SK-N-SH treated with all-trans-retinoic acid at 6 μM for 48 hours (cell line): ENCODE results near the gene BIRC7.

Experiments used
- ATAC-seq: fragments of 200-7000 bp; cut with Tn5 transposase; 3 replicates; pipeline ENCODE4 v1.9.1; 2020; ENCODE audit warnings: mild to moderate bottlenecking, moderate library complexity
- ARNTL ChIP-seq: fragments of 450-650 bp; formaldehyde crosslinking; IDR thresholded peaks from 2 replicates; pipeline ENCODE4 v1.5.0; 2020; ENCODE audit warnings: low read depth, mild to moderate bottlenecking, moderate library complexity, borderline replicate concordance
- BACH2 ChIP-seq: fragments of 250-450 bp; sonication (Bioruptor Pico); IDR thresholded peaks from 2 replicates; pipeline ENCODE4 v1.9.0; 2021; ENCODE audit warnings: mild to moderate bottlenecking, borderline replicate concordance
- CSDC2 ChIP-seq: fragments of 250-450 bp; sonication (Bioruptor Pico); IDR thresholded peaks from 2 replicates; pipeline ENCODE4 v1.5.0; 2020; ENCODE audit warnings: mild to moderate bottlenecking, moderate library complexity
- CSRNP3 ChIP-seq: fragments of 250-450 bp; sonication (Bioruptor Pico); IDR thresholded peaks from 2 replicates; pipeline ENCODE4 v1.5.1; 2021; ENCODE audit warnings: mild to moderate bottlenecking, moderate library complexity
- GLIS3 ChIP-seq: fragments of 250-450 bp; sonication (Bioruptor Pico); IDR thresholded peaks from 2 replicates; pipeline ENCODE4 v1.5.0; 2020; ENCODE audit warnings: mild to moderate bottlenecking, moderate library complexity
- ISL1 ChIP-seq: fragments of 250-450 bp; sonication (Bioruptor Pico); IDR thresholded peaks from 2 replicates; pipeline ENCODE4 v2.1.2; 2022; ENCODE audit warnings: mild to moderate bottlenecking, moderate library complexity
- OSR1 ChIP-seq: fragments of 250-450 bp; sonication (Bioruptor Pico); IDR thresholded peaks from 2 replicates; pipeline ENCODE4 v1.8.0; 2022; ENCODE audit warnings: moderate library complexity, mild to moderate bottlenecking, inconsistent platforms
- PPARA ChIP-seq: fragments of 250-450 bp; sonication (Bioruptor Pico); IDR thresholded peaks from 2 replicates; pipeline ENCODE4 v1.5.0; 2020; ENCODE audit warnings: mild to moderate bottlenecking, borderline replicate concordance
- RARB ChIP-seq: fragments of 250-450 bp; sonication (Bioruptor Pico); IDR thresholded peaks from 2 replicates; pipeline ENCODE4 v1.8.0; 2021; ENCODE audit warnings: mild to moderate bottlenecking, moderate library complexity
- SNAI2 ChIP-seq: fragments of 250-450 bp; sonication (Bioruptor Pico); IDR thresholded peaks from 2 replicates; pipeline ENCODE4 v1.5.0; 2020; ENCODE audit warnings: mild to moderate bottlenecking, moderate library complexity
- TCF4 ChIP-seq: fragments of 250-450 bp; sonication (Bioruptor Pico); IDR thresholded peaks from 2 replicates; pipeline ENCODE4 v1.8.0; 2021; ENCODE audit warnings: mild to moderate bottlenecking, moderate library complexity, borderline replicate concordance
- TOX ChIP-seq: fragments of 250-450 bp; sonication (Bioruptor Pico); IDR thresholded peaks from 2 replicates; pipeline ENCODE4 v1.8.0; 2021; ENCODE audit warnings: mild to moderate bottlenecking, moderate library complexity, borderline replicate concordance
- ZC3H10 ChIP-seq: fragments of 250-450 bp; sonication (Bioruptor Pico); IDR thresholded peaks from 2 replicates; pipeline ENCODE4 v1.5.1; 2021; ENCODE audit warnings: mild to moderate bottlenecking, moderate library complexity
- ZFP3 ChIP-seq: fragments of 250-450 bp; sonication (Bioruptor Pico); IDR thresholded peaks from 2 replicates; pipeline ENCODE4 v1.5.0; 2020; ENCODE audit warnings: mild to moderate bottlenecking, moderate library complexity
- ZNF565 ChIP-seq: fragments of 450-650 bp; formaldehyde crosslinking; conservative IDR thresholded peaks from 2 replicates; pipeline ENCODE4 v1.5.0; 2020; ENCODE audit warnings: low read depth, mild to moderate bottlenecking, moderate library complexity
- ZNF70 ChIP-seq: fragments of 450-650 bp; formaldehyde crosslinking; IDR thresholded peaks from 2 replicates; pipeline ENCODE4 v1.5.0; 2020; ENCODE audit warnings: mild to moderate bottlenecking, moderate library complexity
- ZNF8 ChIP-seq: fragments of 450-650 bp; formaldehyde crosslinking; IDR thresholded peaks from 2 replicates; pipeline ENCODE4 v1.5.0; 2020; ENCODE audit warnings: mild to moderate bottlenecking, moderate library complexity
- TF ChIP-seq, protein P1 (sequence below): fragments of 250-450 bp; sonication (Bioruptor Pico); IDR thresholded peaks from 2 replicates; pipeline ENCODE4 v1.5.0; 2020; ENCODE audit warnings: mild to moderate bottlenecking, moderate library complexity
- TF ChIP-seq, protein P2 (sequence below): fragments of 250-450 bp; sonication (Bioruptor Pico); IDR thresholded peaks from 2 replicates; pipeline ENCODE4 v1.8.0; 2020; ENCODE audit warnings: mild to moderate bottlenecking, moderate library complexity, borderline replicate concordance
- TF ChIP-seq, protein P3 (sequence below): fragments of 250-450 bp; sonication (Bioruptor Pico); IDR thresholded peaks from 2 replicates; pipeline ENCODE4 v1.8.0; 2021; ENCODE audit warnings: low read depth, mild to moderate bottlenecking, moderate library complexity, borderline replicate concordance
- TF ChIP-seq, protein P4 (sequence below): fragments of 250-450 bp; sonication (Bioruptor Pico); IDR thresholded peaks from 2 replicates; pipeline ENCODE4 v1.5.1; 2020; ENCODE audit warnings: low read depth, mild to moderate bottlenecking, moderate library complexity

Gene BIRC7

GRCh38 chr20:63277466-63278272, 42.0 kb downstream of the BIRC7 start:
- ATAC-seq, result no peak
- TF ChIP-seq ZFP3 (no peak), ZNF70 (CRISPR knock-in tag) (no peak), SNAI2 (CRISPR knock-in tag) (no peak)
- TF ChIP-seq, all 23 proteins: peak for 0

- TF ChIP-seq, protein P1, sequence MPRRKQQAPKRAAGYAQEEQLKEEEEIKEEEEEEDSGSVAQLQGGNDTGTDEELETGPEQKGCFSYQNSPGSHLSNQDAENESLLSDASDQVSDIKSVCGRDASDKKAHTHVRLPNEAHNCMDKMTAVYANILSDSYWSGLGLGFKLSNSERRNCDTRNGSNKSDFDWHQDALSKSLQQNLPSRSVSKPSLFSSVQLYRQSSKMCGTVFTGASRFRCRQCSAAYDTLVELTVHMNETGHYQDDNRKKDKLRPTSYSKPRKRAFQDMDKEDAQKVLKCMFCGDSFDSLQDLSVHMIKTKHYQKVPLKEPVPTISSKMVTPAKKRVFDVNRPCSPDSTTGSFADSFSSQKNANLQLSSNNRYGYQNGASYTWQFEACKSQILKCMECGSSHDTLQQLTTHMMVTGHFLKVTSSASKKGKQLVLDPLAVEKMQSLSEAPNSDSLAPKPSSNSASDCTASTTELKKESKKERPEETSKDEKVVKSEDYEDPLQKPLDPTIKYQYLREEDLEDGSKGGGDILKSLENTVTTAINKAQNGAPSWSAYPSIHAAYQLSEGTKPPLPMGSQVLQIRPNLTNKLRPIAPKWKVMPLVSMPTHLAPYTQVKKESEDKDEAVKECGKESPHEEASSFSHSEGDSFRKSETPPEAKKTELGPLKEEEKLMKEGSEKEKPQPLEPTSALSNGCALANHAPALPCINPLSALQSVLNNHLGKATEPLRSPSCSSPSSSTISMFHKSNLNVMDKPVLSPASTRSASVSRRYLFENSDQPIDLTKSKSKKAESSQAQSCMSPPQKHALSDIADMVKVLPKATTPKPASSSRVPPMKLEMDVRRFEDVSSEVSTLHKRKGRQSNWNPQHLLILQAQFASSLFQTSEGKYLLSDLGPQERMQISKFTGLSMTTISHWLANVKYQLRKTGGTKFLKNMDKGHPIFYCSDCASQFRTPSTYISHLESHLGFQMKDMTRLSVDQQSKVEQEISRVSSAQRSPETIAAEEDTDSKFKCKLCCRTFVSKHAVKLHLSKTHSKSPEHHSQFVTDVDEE (CRISPR knock-in tag), result no peak
- TF ChIP-seq CSRNP3 (CRISPR knock-in tag), result no peak
- no peak for TF ChIP-seq OSR1 (CRISPR knock-in tag)
- no peak for TF ChIP-seq TOX (CRISPR knock-in tag)
- no peak for TF ChIP-seq ZNF565
- no peak for TF ChIP-seq CSDC2 (CRISPR knock-in tag)
- TF ChIP-seq ARNTL (CRISPR knock-in tag), result no peak
- no peak for TF ChIP-seq ZNF70 (CRISPR knock-in tag)
- TF ChIP-seq RARB (CRISPR knock-in tag), result no peak
- no peak for TF ChIP-seq SNAI2 (CRISPR knock-in tag)
- TF ChIP-seq, protein P2, sequence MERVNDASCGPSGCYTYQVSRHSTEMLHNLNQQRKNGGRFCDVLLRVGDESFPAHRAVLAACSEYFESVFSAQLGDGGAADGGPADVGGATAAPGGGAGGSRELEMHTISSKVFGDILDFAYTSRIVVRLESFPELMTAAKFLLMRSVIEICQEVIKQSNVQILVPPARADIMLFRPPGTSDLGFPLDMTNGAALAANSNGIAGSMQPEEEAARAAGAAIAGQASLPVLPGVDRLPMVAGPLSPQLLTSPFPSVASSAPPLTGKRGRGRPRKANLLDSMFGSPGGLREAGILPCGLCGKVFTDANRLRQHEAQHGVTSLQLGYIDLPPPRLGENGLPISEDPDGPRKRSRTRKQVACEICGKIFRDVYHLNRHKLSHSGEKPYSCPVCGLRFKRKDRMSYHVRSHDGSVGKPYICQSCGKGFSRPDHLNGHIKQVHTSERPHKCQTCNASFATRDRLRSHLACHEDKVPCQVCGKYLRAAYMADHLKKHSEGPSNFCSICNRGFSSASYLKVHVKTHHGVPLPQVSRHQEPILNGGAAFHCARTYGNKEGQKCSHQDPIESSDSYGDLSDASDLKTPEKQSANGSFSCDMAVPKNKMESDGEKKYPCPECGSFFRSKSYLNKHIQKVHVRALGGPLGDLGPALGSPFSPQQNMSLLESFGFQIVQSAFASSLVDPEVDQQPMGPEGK (CRISPR knock-in tag), result no peak
- no peak for TF ChIP-seq ISL1
Measured at GRCh38 chr20:63278661-63279060, 43.0 kb downstream of the BIRC7 start.

DNA sequence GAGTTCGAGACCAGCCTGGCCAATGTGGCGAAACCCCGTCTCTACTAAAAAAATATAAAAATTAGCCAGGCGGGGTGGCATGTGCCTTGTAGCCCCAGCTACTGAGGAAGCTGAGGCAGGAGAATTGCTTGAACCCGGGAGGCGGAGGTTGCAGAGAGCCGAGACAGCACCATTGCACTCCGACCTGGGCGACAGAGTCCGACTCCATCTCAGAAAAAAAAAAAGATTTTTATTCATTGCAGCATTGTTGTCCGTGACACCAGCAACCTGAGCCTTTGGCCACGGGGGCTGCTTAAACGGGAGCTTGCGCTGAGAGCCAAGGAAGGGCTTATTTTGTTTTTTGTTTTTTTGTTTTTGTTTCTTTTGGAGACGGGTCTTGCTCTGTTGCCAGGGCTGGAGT, 44.2 kb downstream of the BIRC7 start:
- ATAC-seq, result no peak
- TF ChIP-seq PPARA (CRISPR knock-in tag) (no peak), ARNTL (CRISPR knock-in tag) (no peak), ISL1 (no peak), TOX (CRISPR knock-in tag) (no peak), GLIS3 (CRISPR knock-in tag) (no peak), TCF4 (no peak), CSRNP3 (CRISPR knock-in tag) (no peak), BACH2 (CRISPR knock-in tag) (no peak), CSDC2 (CRISPR knock-in tag) (no peak), ZNF70 (CRISPR knock-in tag) (no peak), SNAI2 (CRISPR knock-in tag) (no peak), OSR1 (CRISPR knock-in tag) (no peak), ZNF565 (no peak), RARB (CRISPR knock-in tag) (no peak), ZNF8 (CRISPR knock-in tag) (no peak), ZC3H10 (CRISPR knock-in tag) (no peak), ZFP3 (no peak)
- TF ChIP-seq, protein P3, sequence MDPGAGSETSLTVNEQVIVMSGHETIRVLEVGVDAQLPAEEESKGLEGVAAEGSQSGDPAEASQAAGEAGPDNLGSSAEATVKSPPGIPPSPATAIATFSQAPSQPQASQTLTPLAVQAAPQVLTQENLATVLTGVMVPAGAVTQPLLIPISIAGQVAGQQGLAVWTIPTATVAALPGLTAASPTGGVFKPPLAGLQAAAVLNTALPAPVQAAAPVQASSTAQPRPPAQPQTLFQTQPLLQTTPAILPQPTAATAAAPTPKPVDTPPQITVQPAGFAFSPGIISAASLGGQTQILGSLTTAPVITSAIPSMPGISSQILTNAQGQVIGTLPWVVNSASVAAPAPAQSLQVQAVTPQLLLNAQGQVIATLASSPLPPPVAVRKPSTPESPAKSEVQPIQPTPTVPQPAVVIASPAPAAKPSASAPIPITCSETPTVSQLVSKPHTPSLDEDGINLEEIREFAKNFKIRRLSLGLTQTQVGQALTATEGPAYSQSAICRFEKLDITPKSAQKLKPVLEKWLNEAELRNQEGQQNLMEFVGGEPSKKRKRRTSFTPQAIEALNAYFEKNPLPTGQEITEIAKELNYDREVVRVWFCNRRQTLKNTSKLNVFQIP (CRISPR knock-in tag), result no peak
- TF ChIP-seq, protein P4, sequence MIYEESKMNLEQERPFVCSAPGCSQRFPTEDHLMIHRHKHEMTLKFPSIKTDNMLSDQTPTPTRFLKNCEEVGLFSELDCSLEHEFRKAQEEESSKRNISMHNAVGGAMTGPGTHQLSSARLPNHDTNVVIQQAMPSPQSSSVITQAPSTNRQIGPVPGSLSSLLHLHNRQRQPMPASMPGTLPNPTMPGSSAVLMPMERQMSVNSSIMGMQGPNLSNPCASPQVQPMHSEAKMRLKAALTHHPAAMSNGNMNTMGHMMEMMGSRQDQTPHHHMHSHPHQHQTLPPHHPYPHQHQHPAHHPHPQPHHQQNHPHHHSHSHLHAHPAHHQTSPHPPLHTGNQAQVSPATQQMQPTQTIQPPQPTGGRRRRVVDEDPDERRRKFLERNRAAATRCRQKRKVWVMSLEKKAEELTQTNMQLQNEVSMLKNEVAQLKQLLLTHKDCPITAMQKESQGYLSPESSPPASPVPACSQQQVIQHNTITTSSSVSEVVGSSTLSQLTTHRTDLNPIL, result no peak

More at GRCh38 chr20:63278661-63279060, 43.0 kb downstream of the BIRC7 start:
- no peak for ATAC-seq
